ENCODE results near the gene NCOA7. TPM values are rescaled to one million over a fixed set of nuclear protein-coding genes. Genes with fewer than 3 reads are reported as not detected.

The NCOA7 gene
- total RNA-seq, 2 experiments from 2014 or later: 43.2 to 53.1 TPM

GRCh38 chr6:125748406-125749172 is 42.2 kb upstream of the NCOA7 start:
- POLR2A ChIA-PET: no interaction called here
- Mint-ChIP-seq H3K9me3 (no peaks in the 10 kb centered on the region), H3K27ac (no peak overlapping the region), H3K36me3 (ENCODE audit: low read depth) (no peaks in the 10 kb centered on the region), H3K4me3 (peak overlapping the region; percentile 77), H3K4me1 (peaks cover 30% of the 10 kb centered on the region), H3K27me3 (peaks cover 77% of the 10 kb centered on the region)
- peak; percentile 15 for DNase-seq
- CTCF ChIA-PET: interaction anchor here (0.6 to 2.0 kb wide), 3 partner anchors 25 to 439 kb away, joined by 3 to 5 read pairs (median 4); partner anchors contain the start of gene HINT3

DNA sequence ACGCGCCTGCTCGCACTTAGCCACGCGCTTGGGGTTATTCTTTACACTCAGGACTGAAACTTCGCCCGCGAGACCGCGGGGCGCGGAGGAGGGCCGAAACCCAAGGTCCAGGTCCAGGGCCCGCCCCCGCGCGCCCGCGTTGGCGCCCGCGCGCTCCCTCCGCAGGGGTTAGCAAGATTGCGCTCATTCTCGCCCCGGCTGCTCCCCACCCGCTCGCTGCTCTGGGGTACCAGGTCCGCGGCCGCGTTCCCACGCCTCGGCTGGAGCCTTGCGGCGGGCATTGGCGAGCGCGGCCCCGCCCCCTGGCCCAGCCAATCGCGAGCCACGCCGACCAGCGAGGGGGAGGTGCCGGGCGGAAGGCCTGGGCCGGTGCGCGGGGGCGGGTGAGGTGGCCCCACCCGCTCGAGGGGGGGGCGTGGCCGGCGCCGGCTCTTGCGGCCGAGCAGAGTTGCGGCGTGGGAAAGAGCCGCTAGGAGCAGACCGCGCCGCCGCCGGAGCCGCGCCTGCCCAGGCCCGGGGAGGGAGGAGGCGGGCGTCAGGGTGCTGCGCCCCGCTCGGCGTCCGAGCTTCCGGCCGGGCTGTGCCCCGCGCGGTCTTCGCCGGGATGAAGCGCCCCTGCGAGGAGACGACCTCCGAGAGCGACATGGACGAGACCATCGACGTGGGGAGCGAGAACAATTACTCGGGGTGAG is 41.4 kb upstream of the NCOA7 start, which contains the start of gene HEY2:
Gene HEY2, plus strand, starts transcription at position 460 of the 692 bp plus-strand sequence. Its CDS starts 145 bp downstream, at position 605.
- peak; percentile 79 for DNase-seq
- Mint-ChIP-seq H3K9me3 (no peaks in the 10 kb centered on the region), H3K27me3 (peaks cover 77% of the 10 kb centered on the region), H3K4me1 (peaks cover 30% of the 10 kb centered on the region), H3K27ac (no peak within 1 kb of the TSS), H3K36me3 (ENCODE audit: low read depth) (no peaks in the 10 kb centered on the region), H3K4me3 (peak within 1 kb of the TSS; percentile 77)
- ChIA-PET POLR2A (no interaction called here), CTCF (interaction anchor here (0.6 to 2.0 kb wide), 2 partner anchors 25 to 207 kb away, joined by 5 read pairs; partner anchors contain the start of gene HINT3)

- POLR2A ChIA-PET: no interaction called here
- peak; percentile 8 for DNase-seq
- no peaks in the 10 kb centered on the region for H3K36me3 Mint-ChIP-seq (ENCODE audit: low read depth)
- H3K27ac Mint-ChIP-seq: no peak overlapping the region
- H3K4me3 Mint-ChIP-seq: peak overlapping the region; percentile 64
- CTCF ChIA-PET: interaction anchor here (0.6 kb wide), 1 partner anchor 25 kb away, joined by 5 read pairs; no protein-coding TSS in a partner anchor
- no peaks in the 10 kb centered on the region for H3K9me3 Mint-ChIP-seq
- H3K4me1 Mint-ChIP-seq: peaks cover 30% of the 10 kb centered on the region
- peaks cover 78% of the 10 kb centered on the region for H3K27me3 Mint-ChIP-seq
These were observed 40.7 kb upstream of the NCOA7 start for GRCh38 chr6:125749865-125750691.

DNA sequence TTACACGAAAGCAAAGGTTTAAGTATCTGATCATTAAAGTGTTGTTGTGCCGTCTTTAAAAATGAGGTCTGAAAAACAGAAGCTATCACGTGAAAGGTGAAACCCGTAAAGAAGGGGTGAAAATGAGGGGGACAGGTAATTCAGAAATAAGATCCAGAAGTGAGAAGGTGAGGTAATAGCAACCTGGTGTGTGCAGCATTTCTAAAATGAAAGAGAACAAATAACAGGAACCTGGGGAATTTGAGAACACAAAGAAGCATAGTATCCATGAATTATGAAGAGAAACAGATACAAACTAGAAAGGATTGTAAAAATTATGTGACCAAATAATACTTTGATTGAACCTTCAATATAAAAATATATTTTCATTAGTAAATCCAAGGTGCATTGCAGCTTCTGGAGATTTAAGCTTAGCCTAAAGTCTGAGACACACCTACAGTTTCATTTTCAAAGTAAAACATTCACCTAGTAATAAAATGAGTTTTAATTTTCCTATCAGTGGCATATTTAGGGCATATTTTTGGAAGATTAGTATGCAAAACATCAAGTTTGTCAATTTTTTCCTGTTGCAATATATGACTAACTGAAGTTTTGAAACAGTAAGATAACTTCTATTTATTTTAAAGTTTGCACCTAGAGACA is 39.9 kb upstream of the NCOA7 start:
- Mint-ChIP-seq H3K4me1 (peaks cover 30% of the 10 kb centered on the region), H3K9me3 (no peaks in the 10 kb centered on the region), H3K27me3 (peaks cover 75% of the 10 kb centered on the region), H3K36me3 (ENCODE audit: low read depth) (no peaks in the 10 kb centered on the region), H3K27ac (no peak overlapping the region), H3K4me3 (peak overlapping the region; percentile 64)
- no peak for DNase-seq
- CTCF ChIA-PET: interaction anchor here (1.1 to 1.2 kb wide), 2 partner anchors 29 to 439 kb away, joined by 3 to 4 read pairs; no protein-coding TSS in a partner anchor
- POLR2A ChIA-PET: no interaction called here

DNA sequence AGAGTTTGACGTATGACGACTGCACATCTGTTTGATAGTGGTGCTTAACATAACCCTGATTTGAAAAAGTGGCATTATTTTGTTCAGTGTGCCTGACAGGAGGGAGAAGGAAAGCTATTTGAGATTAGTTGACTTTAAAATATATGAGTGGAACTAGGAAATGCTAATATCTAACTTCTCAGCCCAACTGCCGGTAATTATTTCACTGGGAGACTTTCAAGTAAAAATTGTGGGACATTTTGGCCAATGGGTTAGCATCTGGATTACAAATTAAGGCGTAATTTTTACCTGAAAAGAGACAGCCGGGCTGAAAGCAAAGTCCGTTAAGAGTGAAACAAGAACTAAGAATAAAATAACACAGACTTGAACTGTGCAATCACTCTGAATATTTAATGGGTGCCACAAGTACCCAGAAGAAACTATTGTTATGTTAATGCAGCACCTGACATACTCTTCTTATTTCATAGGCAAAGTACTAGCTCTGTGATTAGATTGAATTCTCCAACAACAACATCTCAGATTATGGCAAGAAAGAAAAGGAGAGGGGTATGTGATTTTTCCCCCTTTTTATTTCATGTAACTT is 39.3 kb upstream of the NCOA7 start:
- no peak overlapping the region for H3K4me3 Mint-ChIP-seq
- no peak for DNase-seq
- H3K4me1 Mint-ChIP-seq: peaks cover 25% of the 10 kb centered on the region
- POLR2A ChIA-PET: no interaction called here
- CTCF ChIA-PET: interaction anchor here (1.1 to 1.2 kb wide), 2 partner anchors 28 to 439 kb away, joined by 3 to 4 read pairs; no protein-coding TSS in a partner anchor
- no peak overlapping the region for H3K27ac Mint-ChIP-seq
- peaks cover 69% of the 10 kb centered on the region for H3K27me3 Mint-ChIP-seq
- no peaks in the 10 kb centered on the region for H3K36me3 Mint-ChIP-seq (ENCODE audit: low read depth)
- no peaks in the 10 kb centered on the region for H3K9me3 Mint-ChIP-seq

GRCh38 chr6:125752773-125753172 is 38.0 kb upstream of the NCOA7 start:
- H3K4me3 Mint-ChIP-seq: no peak overlapping the region
- ChIA-PET CTCF (interaction anchor here (0.8 to 1.9 kb wide), 3 partner anchors 28 to 443 kb away, joined by 3 to 4 read pairs (median 3); no protein-coding TSS in a partner anchor), POLR2A (no interaction called here)
- H3K36me3 Mint-ChIP-seq (ENCODE audit: low read depth): no peaks in the 10 kb centered on the region
- no peak overlapping the region for H3K27ac Mint-ChIP-seq
- DNase-seq: no peak
- no peaks in the 10 kb centered on the region for H3K9me3 Mint-ChIP-seq
- H3K4me1 Mint-ChIP-seq: peaks cover 20% of the 10 kb centered on the region
- H3K27me3 Mint-ChIP-seq: peaks cover 67% of the 10 kb centered on the region

GRCh38 chr6:125753218-125753936 is 37.4 kb upstream of the NCOA7 start:
- DNase-seq: no peak
- ChIA-PET POLR2A (interaction anchor here (0.7 kb wide), 1 partner anchor 118 kb away, joined by 3 read pairs; no protein-coding TSS in a partner anchor), CTCF (interaction anchor here (0.8 to 1.9 kb wide), 5 partner anchors 8 to 443 kb away, joined by 3 to 4 read pairs (median 3); no protein-coding TSS in a partner anchor)
- no peaks in the 10 kb centered on the region for H3K9me3 Mint-ChIP-seq
- peaks cover 16% of the 10 kb centered on the region for H3K4me1 Mint-ChIP-seq
- peaks cover 61% of the 10 kb centered on the region for H3K27me3 Mint-ChIP-seq
- H3K4me3 Mint-ChIP-seq: no peak overlapping the region
- H3K36me3 Mint-ChIP-seq (ENCODE audit: low read depth): no peaks in the 10 kb centered on the region
- no peak overlapping the region for H3K27ac Mint-ChIP-seq

GRCh38 chr6:125753937-125754259 is 36.9 kb upstream of the NCOA7 start:
- CTCF ChIA-PET: interaction anchor here (0.8 to 1.9 kb wide), 5 partner anchors 8 to 444 kb away, joined by 3 to 4 read pairs (median 3); no protein-coding TSS in a partner anchor
- no peaks in the 10 kb centered on the region for H3K36me3 Mint-ChIP-seq (ENCODE audit: low read depth)
- H3K4me1 Mint-ChIP-seq: peaks cover 12% of the 10 kb centered on the region
- no peak overlapping the region for H3K27ac Mint-ChIP-seq
- H3K4me3 Mint-ChIP-seq: no peak overlapping the region
- no peak for DNase-seq
- peaks cover 56% of the 10 kb centered on the region for H3K27me3 Mint-ChIP-seq
- POLR2A ChIA-PET: interaction anchor here (0.7 kb wide), 1 partner anchor 119 kb away, joined by 3 read pairs; no protein-coding TSS in a partner anchor
- H3K9me3 Mint-ChIP-seq: no peaks in the 10 kb centered on the region

DNA sequence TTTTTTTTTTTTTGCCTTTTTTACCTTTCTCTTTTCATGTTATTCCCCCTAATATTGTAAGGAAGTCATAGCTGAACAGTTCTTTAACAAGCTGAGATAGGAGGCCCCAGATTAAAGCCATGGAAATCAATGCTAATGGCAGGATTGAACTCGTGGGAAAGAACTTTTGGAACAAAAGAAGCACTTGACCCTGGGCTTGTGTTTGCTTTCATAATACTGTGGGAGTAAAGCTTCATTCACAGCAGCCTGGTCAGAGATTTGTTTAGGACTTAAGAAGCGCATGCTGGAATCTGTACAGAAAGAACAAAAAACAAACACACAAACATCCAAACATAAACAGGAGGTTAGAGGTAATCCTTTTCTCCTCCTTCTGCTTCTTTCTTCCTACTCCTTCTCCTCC is 36.2 kb upstream of the NCOA7 start:
- Mint-ChIP-seq H3K4me3 (no peak overlapping the region), H3K9me3 (no peaks in the 10 kb centered on the region), H3K27ac (no peak overlapping the region), H3K4me1 (peaks cover 12% of the 10 kb centered on the region), H3K36me3 (ENCODE audit: low read depth) (no peaks in the 10 kb centered on the region), H3K27me3 (peaks cover 62% of the 10 kb centered on the region)
- ChIA-PET CTCF (interaction anchor here (1.1 to 1.9 kb wide), 2 partner anchors 9 to 199 kb away, joined by 4 read pairs; no protein-coding TSS in a partner anchor), POLR2A (no interaction called here)
- DNase-seq: no peak

DNA sequence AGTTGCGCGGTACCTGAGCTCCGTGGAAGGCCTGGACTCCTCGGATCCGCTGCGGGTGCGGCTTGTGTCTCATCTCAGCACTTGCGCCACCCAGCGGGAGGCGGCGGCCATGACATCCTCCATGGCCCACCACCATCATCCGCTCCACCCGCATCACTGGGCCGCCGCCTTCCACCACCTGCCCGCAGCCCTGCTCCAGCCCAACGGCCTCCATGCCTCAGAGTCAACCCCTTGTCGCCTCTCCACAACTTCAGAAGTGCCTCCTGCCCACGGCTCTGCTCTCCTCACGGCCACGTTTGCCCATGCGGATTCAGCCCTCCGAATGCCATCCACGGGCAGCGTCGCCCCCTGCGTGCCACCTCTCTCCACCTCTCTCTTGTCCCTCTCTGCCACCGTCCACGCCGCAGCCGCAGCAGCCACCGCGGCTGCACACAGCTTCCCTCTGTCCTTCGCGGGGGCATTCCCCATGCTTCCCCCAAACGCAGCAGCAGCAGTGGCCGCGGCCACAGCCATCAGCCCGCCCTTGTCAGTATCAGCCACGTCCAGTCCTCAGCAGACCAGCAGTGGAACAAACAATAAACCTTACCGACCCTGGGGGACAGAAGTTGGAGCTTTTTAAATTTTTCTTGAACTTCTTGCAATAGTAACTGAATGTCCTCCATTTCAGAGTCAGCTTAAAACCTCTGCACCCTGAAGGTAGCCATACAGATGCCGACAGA is 31.4 kb upstream of the NCOA7 start:
- no peak overlapping the region for H3K27ac Mint-ChIP-seq
- DNase-seq: peak; percentile 13
- H3K27me3 Mint-ChIP-seq: peaks cover 44% of the 10 kb centered on the region
- ChIA-PET POLR2A (no interaction called here), CTCF (interaction anchor here (1.0 to 1.1 kb wide), 2 partner anchors 14 to 221 kb away, joined by 3 read pairs; no protein-coding TSS in a partner anchor)
- H3K9me3 Mint-ChIP-seq: no peaks in the 10 kb centered on the region
- H3K36me3 Mint-ChIP-seq (ENCODE audit: low read depth): no peaks in the 10 kb centered on the region
- peaks cover 3% of the 10 kb centered on the region for H3K4me1 Mint-ChIP-seq
- H3K4me3 Mint-ChIP-seq: no peak overlapping the region
